MCF 10A (cell line): ENCODE data around the gene RAB9A. TPM values are rescaled to one million over a fixed set of nuclear protein-coding genes. Genes with fewer than 3 reads are reported as not detected.

Source experiments
- BruUV-seq: library from RNA; stranded (reverse); fragments of 400-500 nt; replicated peaks from 2 replicates; lab custom pipeline; 2021; lab: Mats Ljungman, UMichigan
- CTCF ChIA-PET: fragments of 300-600 bp; sonication (Branson Sonifier 250); formaldehyde crosslinking; extraction: SDS; loops from one replicate; lab custom pipeline; 2021; ENCODE audit warnings: antibody characterized with exemption, inconsistent platforms; lab: Yijun Ruan, JAX
- POLR2A ChIA-PET: fragments of 300-600, 350-650 bp; sonication (Branson Sonifier 250); formaldehyde crosslinking; extraction: SDS; loops from one replicate; lab custom pipeline; 2020; ENCODE audit warnings: antibody characterized with exemption, inconsistent platforms; lab: Yijun Ruan, JAX
- DNase-seq: peaks from one replicate; pipeline ENCODE4 v3.0.0-alpha.2; 2018; ENCODE audit not compliant: unreplicated experiment
- H3K27ac Mint-ChIP-seq: one replicate; pipeline ENCODE4 v1.8.0; 2022; ENCODE audit warnings: mild to moderate bottlenecking, low read depth, mixed read lengths; ENCODE audit not compliant: unreplicated experiment
- H3K27me3 Mint-ChIP-seq: one replicate; pipeline ENCODE4 v1.8.0; 2022; ENCODE audit warnings: mixed read lengths; ENCODE audit not compliant: insufficient read depth, unreplicated experiment
- H3K36me3 Mint-ChIP-seq: one replicate; pipeline ENCODE4 v1.8.0; 2022; ENCODE audit warnings: mild to moderate bottlenecking, moderate library complexity, mixed read lengths; ENCODE audit not compliant: insufficient read depth, unreplicated experiment
- H3K4me1 Mint-ChIP-seq: one replicate; pipeline ENCODE4 v1.8.0; 2022; ENCODE audit warnings: mixed read lengths; ENCODE audit not compliant: insufficient read depth, unreplicated experiment
- H3K4me3 Mint-ChIP-seq: one replicate; pipeline ENCODE4 v1.8.0; 2022; ENCODE audit warnings: mild to moderate bottlenecking, moderate library complexity, mixed read lengths; ENCODE audit not compliant: unreplicated experiment
- H3K9me3 Mint-ChIP-seq: one replicate; pipeline ENCODE4 v1.8.0; 2022; ENCODE audit warnings: mixed read lengths; ENCODE audit not compliant: unreplicated experiment
- CTCF ChIP-seq: fragments of 200-600 bp; IDR thresholded peaks from one replicate; pipeline ENCODE4 v1.8.0; 2022; ENCODE audit warnings: antibody characterized with exemption, mild to moderate bottlenecking; ENCODE audit not compliant: unreplicated experiment
- intact Hi-C: fragments of 100-400 bp; cut with micrococcal nuclease; formaldehyde crosslinking; loops from 2 replicates; pipeline ENCODE4 v1.14.1; 2022
- total RNA-seq: library from RNA; stranded (reverse); gene quantifications from 2 replicates; pipeline ENCODE4 v1.2.3, GENCODE V29; 2022

Gene RAB9A
- total RNA-seq, 1 experiment from 2014 or later: 32.3 TPM

GRCh38 chrX:13689741-13690211 is 848 bp downstream of the RAB9A start:
- TF ChIP-seq CTCF: no peak
- CTCF ChIA-PET: interaction anchor here (0.7 kb wide), 2 partner anchors 147 to 744 kb away, joined by 3 read pairs; no protein-coding TSS in a partner anchor
- Mint-ChIP-seq H3K36me3 (no peaks in the 10 kb centered on the region), H3K27ac (peak overlapping the region; percentile 77), H3K4me1 (peaks cover 34% of the 10 kb centered on the region), H3K9me3 (no peaks in the 10 kb centered on the region), H3K4me3 (peak overlapping the region; percentile 84), H3K27me3 (peaks cover 2% of the 10 kb centered on the region)
- intact Hi-C loops: loop anchor here (1.0 kb wide), 1 partner anchor 30 kb away; no protein-coding TSS in a partner anchor
- POLR2A ChIA-PET: interaction anchor here (0.6 to 15.4 kb wide), 12 partner anchors 8 to 340 kb away, joined by 3 to 213 read pairs (median 10); partner anchors contain the start of genes GEMIN8, OFD1, TCEANC and TRAPPC2
- BruUV-seq: TSS peak; percentile 61
- DNase-seq: peak; percentile 44

- Mint-ChIP-seq H3K27ac (peak overlapping the region; percentile 77), H3K9me3 (no peaks in the 10 kb centered on the region), H3K27me3 (no peaks in the 10 kb centered on the region), H3K4me3 (peak overlapping the region; percentile 84), H3K36me3 (no peaks in the 10 kb centered on the region), H3K4me1 (peaks cover 27% of the 10 kb centered on the region)
- ChIA-PET POLR2A (interaction anchor here (1.6 to 15.4 kb wide), 8 partner anchors 9 to 154 kb away, joined by 3 to 213 read pairs (median 12); partner anchors contain the start of genes OFD1, TCEANC and TRAPPC2), CTCF (interaction anchor here (0.7 to 1.1 kb wide), 5 partner anchors 29 to 259 kb away, joined by 3 to 6 read pairs (median 5); no protein-coding TSS in a partner anchor)
- intact Hi-C loops: no loop called here
- TF ChIP-seq CTCF: peak; percentile 15
- DNase-seq: no peak
- no TSS peak for BruUV-seq
Measured at GRCh38 chrX:13690836-13691235, 1.9 kb downstream of the RAB9A start.

- H3K9me3 Mint-ChIP-seq: no peaks in the 10 kb centered on the region
- no peak for TF ChIP-seq CTCF
- H3K36me3 Mint-ChIP-seq: no peaks in the 10 kb centered on the region
- peak overlapping the region; percentile 15 for H3K4me3 Mint-ChIP-seq
- intact Hi-C loops: no loop called here
- H3K4me1 Mint-ChIP-seq: peaks cover 32% of the 10 kb centered on the region
- no peak for DNase-seq
- no peaks in the 10 kb centered on the region for H3K27me3 Mint-ChIP-seq
- ChIA-PET CTCF (interaction anchor here (0.7 to 1.1 kb wide), 4 partner anchors 30 to 246 kb away, joined by 3 to 6 read pairs (median 5); no protein-coding TSS in a partner anchor), POLR2A (interaction anchor here (1.4 to 15.4 kb wide), 8 partner anchors 12 to 153 kb away, joined by 3 to 213 read pairs (median 6); partner anchors contain the start of genes OFD1, TCEANC and TRAPPC2)
- no TSS peak for BruUV-seq
- H3K27ac Mint-ChIP-seq: peak overlapping the region; percentile 35
Measured at GRCh38 chrX:13691841-13692371, 3.0 kb downstream of the RAB9A start.

- H3K27me3 Mint-ChIP-seq: no peaks in the 10 kb centered on the region
- H3K4me3 Mint-ChIP-seq: peak overlapping the region; percentile 15
- intact Hi-C loops: no loop called here
Measured at GRCh38 chrX:13692771-13693231, 3.9 kb downstream of the RAB9A start.

More at GRCh38 chrX:13692771-13693231, 3.9 kb downstream of the RAB9A start:
- ChIA-PET POLR2A (interaction anchor here (0.7 to 15.4 kb wide), 15 partner anchors 10 to 339 kb away, joined by 3 to 213 read pairs (median 4); partner anchors contain the start of genes GEMIN8, OFD1, TCEANC and TRAPPC2), CTCF (interaction anchor here (0.5 to 1.6 kb wide), 3 partner anchors 47 to 746 kb away, joined by 3 to 6 read pairs (median 3); no protein-coding TSS in a partner anchor)
- no peaks in the 10 kb centered on the region for H3K36me3 Mint-ChIP-seq
- H3K4me1 Mint-ChIP-seq: peaks cover 39% of the 10 kb centered on the region
- H3K27ac Mint-ChIP-seq: peak overlapping the region; percentile 35
- no peak for TF ChIP-seq CTCF
- BruUV-seq: no TSS peak
- no peaks in the 10 kb centered on the region for H3K9me3 Mint-ChIP-seq
- DNase-seq: no peak
